HCT116 (cell line): Measurements from ENCODE around the gene GET3. TPM values are rescaled to one million over a fixed set of nuclear protein-coding genes. Genes with fewer than 3 reads are reported as not detected.

Experiments used
- ATAC-seq: fragments of 200-7000 bp; cut with Tn5 transposase; 2 replicates; pipeline ENCODE4 v1.9.1; 2020; ENCODE audit warnings: mild to moderate bottlenecking, moderate library complexity
- BruUV-seq: library from RNA; stranded (reverse); fragments of 400-500 nt; replicated peaks from 2 replicates; lab custom pipeline; 2021; lab: Mats Ljungman, UMichigan
- CTCF ChIA-PET: fragments of 300-600 bp; sonication (Branson Sonifier 250); formaldehyde crosslinking; loops from one replicate; lab custom pipeline; 2021; ENCODE audit warnings: antibody characterized with exemption; lab: Charles Lee
- POLR2A ChIA-PET: fragments of 300-600, 350-600 bp; sonication (Branson Sonifier 250); formaldehyde crosslinking; loops from one replicate; lab custom pipeline; 2021; ENCODE audit warnings: antibody characterized with exemption; lab: Charles Lee
- RAD21 ChIA-PET, 2 experiments: fragments of 300-600 bp; sonication (Branson Sonifier 250); formaldehyde crosslinking; loops; one replicate each; lab custom pipeline; 2023; ENCODE audit warnings: low total read pairs in 2 of 2; ENCODE audit not compliant: uncharacterized antibody in 2 of 2, unreplicated experiment in 2 of 2, low non-redundant PET in 1 of 2; lab: Charles Lee
- DNase-seq: peaks from one replicate; pipeline ENCODE4 v3.0.0-alpha.2; 2010; ENCODE audit warnings: low read depth, low spot score
- H2AFZ ChIP-seq: fragments of 200-600 bp; shearing (Covaris generic), sonication (generic); 2 replicates; pipeline ENCODE4 v1.6.1; 2017; ENCODE audit warnings: low read depth, mixed run types, mixed read lengths, antibody characterized with exemption, low read length; ENCODE audit not compliant: poor library complexity, severe bottlenecking
- H3K27ac ChIP-seq: 2 replicates; pipeline ENCODE4 v1.5.1; 2012; ENCODE audit warnings: low read depth, low read length
- H3K27me3 ChIP-seq: fragments of 200-600 bp; sonication (generic); 2 replicates; pipeline ENCODE4 v1.6.1; 2016; ENCODE audit warnings: mixed run types, low read length, mixed read lengths; ENCODE audit not compliant: insufficient read depth
- H3K36me3 ChIP-seq, 2 experiments: fragments of 200-500 bp in 1 of 2; fragments of 200-600 bp in 1 of 2; sonication (Bioruptor generic) in 1 of 2; sonication (generic) in 1 of 2; 2 replicates each; pipeline versions ENCODE4 v1.5.1 to v1.6.1; 2014 to 2016; ENCODE audit warnings: low read length in 2 of 2, inconsistent platforms in 1 of 2, mixed read lengths in 1 of 2, mixed run types in 1 of 2; ENCODE audit not compliant: insufficient read depth in 2 of 2, control insufficient read depth in 1 of 2
- H3K4me1 ChIP-seq, 2 experiments: fragments of 200-600 bp in 1 of 2; sonication (generic) in 1 of 2; 2 replicates each; pipeline versions ENCODE4 v1.5.1 to v1.6.1; 2012 to 2017; ENCODE audit warnings: low read length in 2 of 2, inconsistent platforms in 1 of 2, mild to moderate bottlenecking in 1 of 2, mixed read lengths in 1 of 2, mixed run types in 1 of 2, moderate library complexity in 1 of 2; ENCODE audit not compliant: insufficient read depth in 2 of 2, control insufficient read depth in 1 of 2
- H3K4me2 ChIP-seq: fragments of 200-600 bp; sonication (generic); 2 replicates; pipeline ENCODE4 v1.6.1; 2017; ENCODE audit warnings: mixed run types, low read length, mixed read lengths
- H3K4me3 ChIP-seq, 2 experiments: fragments of 200-600 bp in 1 of 2; sonication (generic) in 1 of 2; replicated peaks in 1 of 2; 2 replicates each; pipeline ENCODE4 v1.5.1; 2011 to 2016; ENCODE audit warnings: low read length in 2 of 2, control low read depth in 1 of 2, low read depth in 1 of 2, mild to moderate bottlenecking in 1 of 2, mixed read lengths in 1 of 2, mixed run types in 1 of 2
- H3K79me2 ChIP-seq: fragments of 200-600 bp; sonication (generic); 2 replicates; pipeline ENCODE4 v1.6.1; 2017; ENCODE audit warnings: mild to moderate bottlenecking, mixed run types, low read length, moderate library complexity, mixed read lengths; ENCODE audit not compliant: insufficient read depth
- H3K9ac ChIP-seq: fragments of 200-600 bp; sonication (generic); 2 replicates; pipeline ENCODE4 v1.6.1; 2016; ENCODE audit warnings: low read length, mixed read lengths
- H3K9me2 ChIP-seq: fragments of 200-600 bp; sonication (generic), shearing (Covaris generic); 2 replicates; pipeline ENCODE4 v1.6.1; 2017; ENCODE audit warnings: mixed run types, mild to moderate bottlenecking, moderate library complexity; ENCODE audit not compliant: insufficient read depth
- H3K9me3 ChIP-seq, 2 experiments: fragments of 200-500 bp in 1 of 2; fragments of 200-600 bp in 1 of 2; sonication (Bioruptor generic) in 1 of 2; sonication (generic) in 1 of 2; 2 replicates each; pipeline ENCODE4 v1.6.1; 2014 to 2017; ENCODE audit warnings: low read length in 2 of 2, mixed read lengths in 2 of 2, inconsistent platforms in 1 of 2, low read depth in 1 of 2, mild to moderate bottlenecking in 1 of 2, mixed run types in 1 of 2, moderate library complexity in 1 of 2; ENCODE audit not compliant: control insufficient read depth in 1 of 2, insufficient read depth in 1 of 2
- H4K20me1 ChIP-seq: fragments of 200-600 bp; sonication (generic), shearing (Covaris generic); 2 replicates; pipeline ENCODE4 v1.6.1; 2017; ENCODE audit warnings: mixed run types, mild to moderate bottlenecking, moderate library complexity; ENCODE audit not compliant: insufficient read depth
- CBX3 ChIP-seq: IDR thresholded peaks from 2 replicates; pipeline ENCODE4 v1.6.1; 2012; ENCODE audit warnings: low read depth
- CEBPB ChIP-seq: IDR thresholded peaks from 2 replicates; pipeline ENCODE4 v1.6.1; 2012; ENCODE audit warnings: low read depth
- EGR1 ChIP-seq: IDR thresholded peaks from 2 replicates; pipeline ENCODE4 v1.6.1; 2012; ENCODE audit warnings: low read depth
- ELF1 ChIP-seq: IDR thresholded peaks from 2 replicates; pipeline ENCODE4 v1.6.1; 2012; ENCODE audit warnings: low read depth, borderline replicate concordance
- EZH2 ChIP-seq: fragments of 200-600 bp; sonication (generic); IDR thresholded peaks from 2 replicates; pipeline ENCODE4 v1.6.1; 2017; ENCODE audit warnings: antibody characterized with exemption, mixed run types
- EZH2phosphoT487 ChIP-seq: fragments of 200-600 bp; IDR thresholded peaks from 2 replicates; pipeline ENCODE4 v1.6.1; 2018; ENCODE audit warnings: antibody characterized with exemption, borderline replicate concordance
- FOSL1 ChIP-seq: IDR thresholded peaks from 2 replicates; pipeline ENCODE4 v1.6.1; 2012; ENCODE audit warnings: low read depth
- JUND ChIP-seq: IDR thresholded peaks from 2 replicates; pipeline ENCODE4 v1.6.1; 2012
- POLR2A ChIP-seq: IDR thresholded peaks from 2 replicates; pipeline ENCODE4 v1.7.0; 2011; ENCODE audit warnings: borderline replicate concordance; ENCODE audit not compliant: insufficient read depth, insufficient read length; ENCODE audit errors: extremely low read depth
- POLR2AphosphoS5 ChIP-seq: IDR thresholded peaks from 2 replicates; pipeline ENCODE4 v1.6.1; 2011; ENCODE audit warnings: mild to moderate bottlenecking, low read depth, low read length, moderate library complexity
- RAD21 ChIP-seq: IDR thresholded peaks from 2 replicates; pipeline ENCODE4 v1.6.1; 2012; ENCODE audit warnings: low read depth, mild to moderate bottlenecking
- SIN3A ChIP-seq: IDR thresholded peaks from 2 replicates; pipeline ENCODE4 v1.6.1; 2012; ENCODE audit warnings: low read depth
- SP1 ChIP-seq: IDR thresholded peaks from 2 replicates; pipeline ENCODE4 v1.6.1; 2012; ENCODE audit warnings: low read depth
- SRF ChIP-seq: IDR thresholded peaks from 2 replicates; pipeline ENCODE4 v1.6.1; 2012; ENCODE audit warnings: low read depth
- TCF7L2 ChIP-seq: IDR thresholded peaks from 2 replicates; pipeline ENCODE4 v1.7.0; 2011; ENCODE audit warnings: borderline replicate concordance, inconsistent platforms; ENCODE audit not compliant: insufficient read depth, insufficient read length; ENCODE audit errors: extremely low read depth
- ZBTB33 ChIP-seq: IDR thresholded peaks from 2 replicates; pipeline ENCODE4 v1.6.1; 2011; ENCODE audit warnings: mild to moderate bottlenecking, low read length, moderate library complexity; ENCODE audit not compliant: insufficient replicate concordance; ENCODE audit errors: extremely low read depth
- ZFX ChIP-seq: fragments of 450-650 bp; IDR thresholded peaks from 2 replicates; pipeline ENCODE4 v1.6.1; 2017
- intact Hi-C: fragments of 100-400 bp; cut with micrococcal nuclease; formaldehyde crosslinking; loops from 2 replicates; pipeline ENCODE4 v1.10.0; 2022
- total RNA-seq: library from RNA; stranded (reverse); gene quantifications from one replicate; pipeline ENCODE4 v1.2.1, GENCODE V29; 2021; ENCODE audit not compliant: unreplicated experiment
- TF ChIP-seq, protein P1 (sequence below), 3 experiments: fragments of 200-600 bp in 1 of 3; sonication (generic) in 1 of 3; IDR thresholded peaks in 2 of 3; conservative IDR thresholded peaks in 1 of 3; 2 replicates each; pipeline ENCODE4 v1.5.1; 2012 to 2017; ENCODE audit warnings: low read depth in 2 of 3, low read length in 2 of 3, antibody characterized with exemption in 1 of 3, borderline replicate concordance in 1 of 3, control low read depth in 1 of 3, mild to moderate bottlenecking in 1 of 3, mixed read lengths in 1 of 3, mixed run types in 1 of 3, moderate library complexity in 1 of 3; ENCODE audit not compliant: insufficient read depth in 1 of 3
- TF ChIP-seq, protein P2 (sequence below): IDR thresholded peaks from 2 replicates; pipeline ENCODE4 v1.6.1; 2012; ENCODE audit warnings: low read depth
- TF ChIP-seq, protein P3 (sequence below): IDR thresholded peaks from 2 replicates; pipeline ENCODE4 v1.6.1; 2012

GET3 gene
- total RNA-seq, 1 experiment from 2014 or later, result 77.6 TPM

- intact Hi-C loops, result loop anchor here (2.0 kb wide), 1 partner anchor 13 kb away; no protein-coding TSS in a partner anchor
- peaks cover 61 to 90% of the 10 kb centered on the region in 2 experiments for H3K4me1 ChIP-seq
- H2AFZ ChIP-seq, result no peak within 1 kb of the TSS
- no peaks in the 10 kb centered on the region for H3K27me3 ChIP-seq
- H3K36me3 ChIP-seq, result no peaks in the 10 kb centered on the region
- peak within 1 kb of the TSS; percentile 96 for H3K27ac ChIP-seq
- DNase-seq (peak; percentile 93), ATAC-seq (peak; percentile 46)
- H3K79me2 ChIP-seq, result peaks cover 19% of the 10 kb centered on the region
- RAD21 ChIA-PET, result interaction anchor here (0.6 to 1.4 kb wide), 5 partner anchors 8 to 95 kb away, joined by 3 to 8 read pairs (median 5); partner anchors contain the start of gene FBXW9 (in 1 of the 2)
- H3K4me2 ChIP-seq, result peak within 1 kb of the TSS; percentile 99
- no peaks in the 10 kb centered on the region for H3K9me3 ChIP-seq
- H3K9me2 ChIP-seq, result no peaks in the 10 kb centered on the region
- CTCF ChIA-PET, result interaction anchor here (0.7 to 7.4 kb wide), 5 partner anchors 9 to 34 kb away, joined by 3 to 88 read pairs (median 21); partner anchors contain the start of gene HOOK2
- H4K20me1 ChIP-seq, result no peaks in the 10 kb centered on the region
- BruUV-seq, result no TSS peak
- POLR2A ChIA-PET, result interaction anchor here (0.6 to 6.7 kb wide), 18 partner anchors 9 to 128 kb away, joined by 3 to 172 read pairs (median 6); partner anchors contain the start of genes DHPS, GET3, HOOK2 and PRDX2
- H3K9ac ChIP-seq, result peak within 1 kb of the TSS; percentile 93
- H3K4me3 ChIP-seq, result peak within 1 kb of the TSS; percentile 77 to 84
- TF ChIP-seq RAD21 (no peak), ZFX (peak; percentile 52), TCF7L2 (peak; percentile 54), SP1 (no peak), EGR1 (no peak), EZH2 (no peak), POLR2AphosphoS5 (peak; percentile 100), ELF1 (no peak), POLR2A (peak; percentile 100), FOSL1 (no peak), JUND (no peak), CBX3 (no peak), EZH2phosphoT487 (no peak), SIN3A (no peak), CEBPB (no peak), SRF (no peak), ZBTB33 (peak; percentile 88)
- TF ChIP-seq, protein P1, sequence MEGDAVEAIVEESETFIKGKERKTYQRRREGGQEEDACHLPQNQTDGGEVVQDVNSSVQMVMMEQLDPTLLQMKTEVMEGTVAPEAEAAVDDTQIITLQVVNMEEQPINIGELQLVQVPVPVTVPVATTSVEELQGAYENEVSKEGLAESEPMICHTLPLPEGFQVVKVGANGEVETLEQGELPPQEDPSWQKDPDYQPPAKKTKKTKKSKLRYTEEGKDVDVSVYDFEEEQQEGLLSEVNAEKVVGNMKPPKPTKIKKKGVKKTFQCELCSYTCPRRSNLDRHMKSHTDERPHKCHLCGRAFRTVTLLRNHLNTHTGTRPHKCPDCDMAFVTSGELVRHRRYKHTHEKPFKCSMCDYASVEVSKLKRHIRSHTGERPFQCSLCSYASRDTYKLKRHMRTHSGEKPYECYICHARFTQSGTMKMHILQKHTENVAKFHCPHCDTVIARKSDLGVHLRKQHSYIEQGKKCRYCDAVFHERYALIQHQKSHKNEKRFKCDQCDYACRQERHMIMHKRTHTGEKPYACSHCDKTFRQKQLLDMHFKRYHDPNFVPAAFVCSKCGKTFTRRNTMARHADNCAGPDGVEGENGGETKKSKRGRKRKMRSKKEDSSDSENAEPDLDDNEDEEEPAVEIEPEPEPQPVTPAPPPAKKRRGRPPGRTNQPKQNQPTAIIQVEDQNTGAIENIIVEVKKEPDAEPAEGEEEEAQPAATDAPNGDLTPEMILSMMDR (IDR thresholded peaks at IDR 0.05 in 2 of 3, conservative IDR thresholded peaks at IDR 0.05 in 1 of 3; ENCODE audit: borderline replicate concordance in 1 of 3, insufficient read depth in 1 of 3, low read depth in 2 of 3, low read length in 2 of 3), result no peak
- TF ChIP-seq, protein P2, sequence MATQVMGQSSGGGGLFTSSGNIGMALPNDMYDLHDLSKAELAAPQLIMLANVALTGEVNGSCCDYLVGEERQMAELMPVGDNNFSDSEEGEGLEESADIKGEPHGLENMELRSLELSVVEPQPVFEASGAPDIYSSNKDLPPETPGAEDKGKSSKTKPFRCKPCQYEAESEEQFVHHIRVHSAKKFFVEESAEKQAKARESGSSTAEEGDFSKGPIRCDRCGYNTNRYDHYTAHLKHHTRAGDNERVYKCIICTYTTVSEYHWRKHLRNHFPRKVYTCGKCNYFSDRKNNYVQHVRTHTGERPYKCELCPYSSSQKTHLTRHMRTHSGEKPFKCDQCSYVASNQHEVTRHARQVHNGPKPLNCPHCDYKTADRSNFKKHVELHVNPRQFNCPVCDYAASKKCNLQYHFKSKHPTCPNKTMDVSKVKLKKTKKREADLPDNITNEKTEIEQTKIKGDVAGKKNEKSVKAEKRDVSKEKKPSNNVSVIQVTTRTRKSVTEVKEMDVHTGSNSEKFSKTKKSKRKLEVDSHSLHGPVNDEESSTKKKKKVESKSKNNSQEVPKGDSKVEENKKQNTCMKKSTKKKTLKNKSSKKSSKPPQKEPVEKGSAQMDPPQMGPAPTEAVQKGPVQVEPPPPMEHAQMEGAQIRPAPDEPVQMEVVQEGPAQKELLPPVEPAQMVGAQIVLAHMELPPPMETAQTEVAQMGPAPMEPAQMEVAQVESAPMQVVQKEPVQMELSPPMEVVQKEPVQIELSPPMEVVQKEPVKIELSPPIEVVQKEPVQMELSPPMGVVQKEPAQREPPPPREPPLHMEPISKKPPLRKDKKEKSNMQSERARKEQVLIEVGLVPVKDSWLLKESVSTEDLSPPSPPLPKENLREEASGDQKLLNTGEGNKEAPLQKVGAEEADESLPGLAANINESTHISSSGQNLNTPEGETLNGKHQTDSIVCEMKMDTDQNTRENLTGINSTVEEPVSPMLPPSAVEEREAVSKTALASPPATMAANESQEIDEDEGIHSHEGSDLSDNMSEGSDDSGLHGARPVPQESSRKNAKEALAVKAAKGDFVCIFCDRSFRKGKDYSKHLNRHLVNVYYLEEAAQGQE, result no peak
- TF ChIP-seq, protein P3, sequence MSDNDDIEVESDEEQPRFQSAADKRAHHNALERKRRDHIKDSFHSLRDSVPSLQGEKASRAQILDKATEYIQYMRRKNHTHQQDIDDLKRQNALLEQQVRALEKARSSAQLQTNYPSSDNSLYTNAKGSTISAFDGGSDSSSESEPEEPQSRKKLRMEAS, result no peak
Observed at GRCh38 chr19:12791345-12792050, 54.2 kb downstream of the GET3 start, which contains the start of gene JUNB. Gene JUNB, plus strand, starts transcription at chr19:12791486. Its CDS starts 286 bp downstream, at chr19:12791772.
